Mammary microvascular endothelial cell (primary cell): ENCODE results near the gene PCDHGA3. TPM values are rescaled to one million over a fixed set of nuclear protein-coding genes. Genes with fewer than 3 reads are reported as not detected.

ENCODE experiments used
- total RNA-seq: library from RNA; depleted of rRNA; stranded (reverse); fragments of >200 nt; gene quantifications from 2 replicates; pipeline ENCODE4 v1.2.3, GENCODE V29; 2015

PCDHGA3 gene
- total RNA-seq, 1 donor from 2014 or later, result 0.13 TPM

Other genes with a start within 250 kb of the PCDHGA3 start
- gene PCDHB2, start 249.2 kb upstream of the PCDHGA3 start, total RNA-seq, result 0.40 and 1.7 TPM in 2 replicates
- gene PCDHB3, start 243.4 kb upstream of the PCDHGA3 start, total RNA-seq, result 0.30 and 0.47 TPM in 2 replicates
- gene PCDHB4, start 222.0 kb upstream of the PCDHGA3 start, total RNA-seq, result 0.07 and 0.10 TPM in 2 replicates
- gene PCDHB5, start 208.6 kb upstream of the PCDHGA3 start, total RNA-seq, result 0.15 and 0.47 TPM in 2 replicates
- not detected in 2 replicates for gene PCDHB6, start 193.8 kb upstream of the PCDHGA3 start, total RNA-seq
- gene PCDHB7, start 171.2 kb upstream of the PCDHGA3 start, total RNA-seq, result 0.05 and 0.07 TPM in 2 replicates
- 0.25 TPM in 1 of 2 replicates, not detected in the other for gene PCDHB8, start 166.0 kb upstream of the PCDHGA3 start, total RNA-seq
- under 0.01 and 0.25 TPM in 2 replicates for gene PCDHB16, start 161.4 kb upstream of the PCDHGA3 start, total RNA-seq
- gene PCDHB9, start 156.7 kb upstream of the PCDHGA3 start, total RNA-seq, result 0.15 and 0.27 TPM in 2 replicates
- gene PCDHB10, start 151.5 kb upstream of the PCDHGA3 start, total RNA-seq, result 0.53 and 0.59 TPM in 2 replicates
- not detected in 2 replicates for gene PCDHB11, start 144.2 kb upstream of the PCDHGA3 start, total RNA-seq
- 0.05 and 0.13 TPM in 2 replicates for gene PCDHB12, start 135.1 kb upstream of the PCDHGA3 start, total RNA-seq
- gene PCDHB13, start 129.9 kb upstream of the PCDHGA3 start, total RNA-seq, result 0.30 and 0.33 TPM in 2 replicates
- 0.20 and 0.30 TPM in 2 replicates for gene PCDHB14, start 120.5 kb upstream of the PCDHGA3 start, total RNA-seq
- gene PCDHB15, start 98.4 kb upstream of the PCDHGA3 start, total RNA-seq, result 0.15 and 0.40 TPM in 2 replicates
- gene SLC25A2, start 39.8 kb upstream of the PCDHGA3 start, total RNA-seq, result 0.15 TPM in 1 of 2 replicates, not detected in the other
- 44.8 and 50.7 TPM in 2 replicates for gene TAF7, start 23.0 kb upstream of the PCDHGA3 start, total RNA-seq
- 0.20 and 0.59 TPM in 2 replicates for gene PCDHGA1, start 13.3 kb upstream of the PCDHGA3 start, total RNA-seq
- gene PCDHGA2, start 5.1 kb upstream of the PCDHGA3 start, total RNA-seq, result 0.73 and 0.79 TPM in 2 replicates
- 0.44 and 0.60 TPM in 2 replicates for gene PCDHGB1, start 6.3 kb downstream of the PCDHGA3 start, total RNA-seq
- gene PCDHGA4, start 11.2 kb downstream of the PCDHGA3 start, total RNA-seq, result 2.8 and 3.9 TPM in 2 replicates
- 2.9 and 3.3 TPM in 2 replicates for gene PCDHGB2, start 16.2 kb downstream of the PCDHGA3 start, total RNA-seq
- gene PCDHGA5, start 20.3 kb downstream of the PCDHGA3 start, total RNA-seq, result 0.53 and 0.79 TPM in 2 replicates
- gene PCDHGB3, start 26.4 kb downstream of the PCDHGA3 start, total RNA-seq, result 0.67 and 1.4 TPM in 2 replicates
- gene PCDHGA6, start 30.1 kb downstream of the PCDHGA3 start, total RNA-seq, result 0.73 and 1.2 TPM in 2 replicates
- gene PCDHGA7, start 38.9 kb downstream of the PCDHGA3 start, total RNA-seq, result 0.80 and 1.1 TPM in 2 replicates
- gene PCDHGB4, start 43.9 kb downstream of the PCDHGA3 start, total RNA-seq, result 3.3 and 4.2 TPM in 2 replicates
- gene PCDHGA8, start 48.8 kb downstream of the PCDHGA3 start, total RNA-seq, result 0.15 and 0.33 TPM in 2 replicates
- gene PCDHGB5, start 54.1 kb downstream of the PCDHGA3 start, total RNA-seq, result 7.9 and 8.3 TPM in 2 replicates
- 1.2 and 1.8 TPM in 2 replicates for gene PCDHGA9, start 58.9 kb downstream of the PCDHGA3 start, total RNA-seq
- gene PCDHGB6, start 64.2 kb downstream of the PCDHGA3 start, total RNA-seq, result 0.73 and 1.2 TPM in 2 replicates
- gene PCDHGA10, start 69.2 kb downstream of the PCDHGA3 start, total RNA-seq, result 1.7 and 2.6 TPM in 2 replicates
- gene PCDHGB7, start 73.8 kb downstream of the PCDHGA3 start, total RNA-seq, result 3.1 and 5.3 TPM in 2 replicates
- gene PCDHGA11, start 77.2 kb downstream of the PCDHGA3 start, total RNA-seq, result 4.4 and 4.6 TPM in 2 replicates
- 4.7 and 5.9 TPM in 2 replicates for gene PCDHGA12, start 86.7 kb downstream of the PCDHGA3 start, total RNA-seq
- 18.0 and 18.2 TPM in 2 replicates for gene PCDHGC3, start 132.1 kb downstream of the PCDHGA3 start, total RNA-seq
- gene PCDHGC4, start 141.2 kb downstream of the PCDHGA3 start, total RNA-seq, result 0.20 and 0.44 TPM in 2 replicates
- 0.15 and 0.20 TPM in 2 replicates for gene PCDHGC5, start 145.3 kb downstream of the PCDHGA3 start, total RNA-seq